ENCODE data around the gene ABHD17B. TPM values are rescaled to one million over a fixed set of nuclear protein-coding genes. Genes with fewer than 3 reads are reported as not detected.

Gene ABHD17B
- total and polyA plus RNA-seq, 2 donors (not counting 3 experiments of a cell fraction or from before 2014, with no cell fraction given), result 12.8 to 16.8 TPM

- CTCF ChIA-PET, result interaction anchor here (2.3 kb wide), 1 partner anchor 150 kb away, joined by 6 read pairs; no protein-coding TSS in a partner anchor
- dilution Hi-C loops (cut with MboI; ENCODE audit: extremely low pct_ligation_motif_present, low sequenced_read_pairs), result no loop called here
Measured at GRCh38 chr9:71875345-71875744, 35.6 kb downstream of the ABHD17B start.

GRCh38 chr9:71863631-71864030 lies 47.4 kb downstream of the ABHD17B start:
- H3K27me3 ChIP-seq (ENCODE audit: control insufficient read depth in 2 of 2, insufficient read depth in 2 of 2, low read length in 2 of 2), result no peaks in the 10 kb centered on the region
- no TSS peak for BruUV-seq (replicated peaks)
- H3K27ac ChIP-seq (ENCODE audit: insufficient read depth, low read depth, low read length), result no peak overlapping the region
- DNase-seq (ENCODE audit: low read depth, low spot score) (no peak), FAIRE-seq (no peak)
- dilution Hi-C loops (cut with MboI; ENCODE audit: extremely low pct_ligation_motif_present, low sequenced_read_pairs), result no loop called here
- H2AFZ ChIP-seq (ENCODE audit: low read depth, low read length), result no peak overlapping the region
- H3K36me3 ChIP-seq (ENCODE audit: control insufficient read depth in 2 of 2, extremely low read depth in 1 of 2, insufficient read depth in 2 of 2, low read length in 2 of 2), result peaks cover 0 to 8% of the 10 kb centered on the region in 2 experiments
- no peaks in the 10 kb centered on the region for H3K9me1 ChIP-seq (replicated peaks; ENCODE audit: control insufficient read depth, extremely low read depth, insufficient read depth, low read length)
- ChIA-PET POLR2A (no interaction called here), CTCF (interaction anchor here (1.4 kb wide), 1 partner anchor 10 kb away, joined by 4 read pairs; no protein-coding TSS in a partner anchor)
- H3K79me2 ChIP-seq (ENCODE audit: control insufficient read depth, insufficient read depth, low read length), result no peaks in the 10 kb centered on the region
- H3K9me3 ChIP-seq (replicated peaks; ENCODE audit: control insufficient read depth, insufficient read depth, low read length), result no peaks in the 10 kb centered on the region
- no peak overlapping the region for H3K9ac ChIP-seq (replicated peaks; ENCODE audit: extremely low read depth, insufficient read depth, low read length)
- no peak overlapping the region for H3K4me2 ChIP-seq (ENCODE audit: insufficient read depth, low read length)
- no peak for TF ChIP-seq CTCF (IDR thresholded peaks at IDR 0.05; ENCODE audit: extremely low read depth in 1 of 2, insufficient read depth in 1 of 2, low read depth in 1 of 2, low read length in 2 of 2)
- TF ChIP-seq FOS (IDR thresholded peaks at IDR 0.05; ENCODE audit: borderline replicate concordance, insufficient read depth, low read length), result no peak
- no peak for TF ChIP-seq MAX (IDR thresholded peaks at IDR 0.05; ENCODE audit: insufficient read depth, insufficient read length)
- TF ChIP-seq JUN (IDR thresholded peaks at IDR 0.05; ENCODE audit: borderline replicate concordance, insufficient read depth, insufficient read length, low read depth), result no peak
- no peak for TF ChIP-seq EZH2 (IDR thresholded peaks at IDR 0.05; ENCODE audit: borderline replicate concordance, low read depth, low read length, severe bottlenecking)
- no peak for TF ChIP-seq POLR2AphosphoS5 (IDR thresholded peaks at IDR 0.05; ENCODE audit: insufficient read depth, low read depth, low read length)
- no peak for TF ChIP-seq GATA2 (IDR thresholded peaks at IDR 0.05; ENCODE audit: insufficient read depth, insufficient read length, low read depth, low read length)
- no peak for TF ChIP-seq POLR2A (IDR thresholded peaks at IDR 0.05; ENCODE audit: low read depth, low read length)
- TF ChIP-seq MYC (IDR thresholded peaks at IDR 0.05; ENCODE audit: low read depth, low read length), result no peak
- H4K20me1 ChIP-seq (replicated peaks; ENCODE audit: control insufficient read depth, extremely low read depth, insufficient read depth, low read length), result no peaks in the 10 kb centered on the region
- H3K4me3 ChIP-seq (replicated peaks in 1 of 3; ENCODE audit: insufficient read depth in 1 of 3, low read depth in 1 of 3, low read length in 3 of 3), result no peak overlapping the region
- peaks cover 9% of the 10 kb centered on the region for H3K4me1 ChIP-seq (ENCODE audit: control insufficient read depth, extremely low read depth, insufficient read depth, low read length)
- intact Hi-C loops (cut with micrococcal nuclease), result no loop called here

More at GRCh38 chr9:71875345-71875744, 35.6 kb downstream of the ABHD17B start:
- BruUV-seq (replicated peaks), result no TSS peak
- no peak for DNase-seq (ENCODE audit: low read depth, low spot score)
- no peak for FAIRE-seq
- intact Hi-C loops (cut with micrococcal nuclease), result no loop called here
- H3K4me2 ChIP-seq (ENCODE audit: insufficient read depth, low read length), result no peak overlapping the region
- no peak overlapping the region for H3K9ac ChIP-seq (replicated peaks; ENCODE audit: extremely low read depth, insufficient read depth, low read length)
- peaks cover 32% of the 10 kb centered on the region for H3K79me2 ChIP-seq (ENCODE audit: control insufficient read depth, insufficient read depth, low read length)
- H3K9me3 ChIP-seq (replicated peaks; ENCODE audit: control insufficient read depth, insufficient read depth, low read length), result no peaks in the 10 kb centered on the region
- H3K27ac ChIP-seq (ENCODE audit: insufficient read depth, low read depth, low read length), result no peak overlapping the region
- no peak overlapping the region for H2AFZ ChIP-seq (ENCODE audit: low read depth, low read length)
- TF ChIP-seq FOS (IDR thresholded peaks at IDR 0.05; ENCODE audit: borderline replicate concordance, insufficient read depth, low read length) (no peak), POLR2AphosphoS5 (IDR thresholded peaks at IDR 0.05; ENCODE audit: insufficient read depth, low read depth, low read length) (no peak), POLR2A (IDR thresholded peaks at IDR 0.05; ENCODE audit: low read depth, low read length) (no peak)
- H3K4me1 ChIP-seq (ENCODE audit: control insufficient read depth, extremely low read depth, insufficient read depth, low read length), result no peaks in the 10 kb centered on the region
- no peaks in the 10 kb centered on the region for H3K36me3 ChIP-seq (ENCODE audit: control insufficient read depth in 2 of 2, extremely low read depth in 1 of 2, insufficient read depth in 2 of 2, low read length in 2 of 2)
- no peaks in the 10 kb centered on the region for H3K9me1 ChIP-seq (replicated peaks; ENCODE audit: control insufficient read depth, extremely low read depth, insufficient read depth, low read length)
- H3K4me3 ChIP-seq (replicated peaks in 1 of 3; ENCODE audit: insufficient read depth in 1 of 3, low read depth in 1 of 3, low read length in 3 of 3), result no peak overlapping the region
- no peaks in the 10 kb centered on the region for H3K27me3 ChIP-seq (ENCODE audit: control insufficient read depth in 2 of 2, insufficient read depth in 2 of 2, low read length in 2 of 2)
- peaks cover 8% of the 10 kb centered on the region for H4K20me1 ChIP-seq (replicated peaks; ENCODE audit: control insufficient read depth, extremely low read depth, insufficient read depth, low read length)
- POLR2A ChIA-PET, result no interaction called here
